ENCODE results near the gene CRYZ.

DNA sequence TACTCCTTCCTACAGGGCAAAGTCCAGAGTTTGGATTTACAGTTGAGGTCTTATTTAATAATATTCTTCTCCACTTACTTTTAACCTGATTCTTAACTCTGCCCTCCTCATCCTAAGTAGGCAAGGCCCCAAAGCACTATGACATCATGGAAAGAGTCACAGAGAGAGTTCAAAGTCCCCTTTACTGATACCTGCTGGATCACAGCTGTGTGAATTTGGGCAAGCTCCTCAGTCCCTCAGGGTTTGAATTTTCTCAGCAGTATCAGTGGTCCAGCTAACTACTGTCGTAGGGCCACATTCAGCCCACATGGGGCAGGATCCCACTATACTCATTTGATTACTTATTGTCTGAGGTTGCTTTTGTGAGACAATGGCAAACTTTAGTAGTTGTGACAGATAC is 16.1 kb upstream of the CRYZ start:
- TF ChIP-seq CTCF (IDR thresholded peaks at IDR 0.05) (no peak), POLR2A (IDR thresholded peaks at IDR 0.05) (no peak)
